NCI-H510A (cell line): ENCODE measurements around the gene OPTN.
A peak's percentile ranks its signal among the peaks of the same experiment; 100 is the strongest.
"Not testable (repeated sequence)": the region's sequence is repeated elsewhere in the genome, so short reads cannot be mapped to it uniquely, and the experiment has no call there.

Source experiments
- DNase-seq: peaks from one replicate; lab custom pipeline; 2025; lab: John Stamatoyannopoulos, UW

OPTN gene

DNA sequence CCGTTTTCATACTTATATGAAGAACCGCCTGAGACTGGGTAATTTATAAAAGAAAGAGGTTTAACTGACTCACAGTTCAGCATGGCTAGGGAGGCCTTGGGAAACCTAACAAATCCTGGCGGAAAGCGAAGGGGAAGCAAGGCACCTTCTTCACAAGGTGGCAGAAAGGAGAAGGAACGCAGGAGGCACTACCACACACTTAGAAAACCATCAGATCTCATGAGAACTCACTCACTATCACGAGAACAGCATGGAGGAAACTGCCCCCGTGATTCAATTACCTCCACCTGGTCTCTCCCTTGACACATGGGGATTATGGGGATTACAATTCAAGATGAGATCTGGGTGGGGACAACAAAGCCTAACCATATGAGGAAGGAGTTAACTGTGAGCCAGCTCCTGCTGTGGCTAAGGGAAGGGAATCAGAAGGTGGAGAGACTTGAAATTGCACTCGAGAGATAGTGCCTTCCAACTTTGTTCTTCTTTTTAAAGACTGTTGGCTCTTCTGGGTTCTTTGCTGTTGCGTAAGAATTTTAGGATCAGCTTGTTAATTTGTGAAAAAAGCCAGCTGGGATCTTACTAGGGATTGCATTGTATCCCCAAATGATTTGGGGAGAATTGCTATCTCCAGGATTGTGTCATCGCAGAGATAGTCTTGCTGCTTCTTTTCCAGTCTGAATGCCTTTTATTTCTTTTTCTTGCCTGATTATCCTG is 21.0 kb downstream of the OPTN start:
- DNase-seq, result no peak

- no peak for DNase-seq
These were observed 21.5 kb downstream of the OPTN start for GRCh38 chr10:13121500-13121854.

DNA sequence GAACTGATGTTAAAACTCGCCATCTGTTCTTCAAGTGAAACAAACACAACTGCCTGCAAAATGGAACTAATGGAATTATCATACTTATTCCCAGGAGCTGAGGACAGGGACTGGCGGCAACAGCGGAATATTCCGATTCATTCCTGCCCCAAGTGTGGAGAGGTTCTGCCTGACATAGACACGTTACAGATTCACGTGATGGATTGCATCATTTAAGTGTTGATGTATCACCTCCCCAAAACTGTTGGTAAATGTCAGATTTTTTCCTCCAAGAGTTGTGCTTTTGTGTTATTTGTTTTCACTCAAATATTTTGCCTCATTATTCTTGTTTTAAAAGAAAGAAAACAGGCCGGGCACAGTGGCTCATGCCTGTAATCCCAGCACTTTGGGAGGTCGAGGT is 36.7 kb downstream of the OPTN start:
- DNase-seq, result no peak

DNA sequence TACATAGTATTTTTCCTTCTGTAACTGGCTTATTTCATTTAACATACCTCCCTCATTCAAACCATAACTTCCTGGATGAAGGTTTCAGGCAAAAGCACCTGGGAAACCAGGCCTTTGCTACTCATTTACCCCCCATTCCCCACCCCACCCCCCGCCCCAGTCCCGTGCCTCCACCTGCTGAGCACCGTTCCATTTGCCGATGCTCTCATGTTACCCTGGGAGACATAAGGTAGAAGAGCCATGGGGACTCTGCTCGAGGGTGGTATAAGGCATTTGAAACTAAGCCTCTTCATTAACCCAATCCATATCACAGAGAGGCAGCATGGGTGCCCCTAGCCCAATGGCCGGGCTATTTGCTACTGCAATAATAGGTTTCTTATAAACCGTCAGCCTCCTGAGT is 39.2 kb downstream of the OPTN start:
- peak; percentile 30 for DNase-seq

GRCh38 chr10:13139676-13140075 is 39.7 kb downstream of the OPTN start:
- DNase-seq, result no peak

DNA sequence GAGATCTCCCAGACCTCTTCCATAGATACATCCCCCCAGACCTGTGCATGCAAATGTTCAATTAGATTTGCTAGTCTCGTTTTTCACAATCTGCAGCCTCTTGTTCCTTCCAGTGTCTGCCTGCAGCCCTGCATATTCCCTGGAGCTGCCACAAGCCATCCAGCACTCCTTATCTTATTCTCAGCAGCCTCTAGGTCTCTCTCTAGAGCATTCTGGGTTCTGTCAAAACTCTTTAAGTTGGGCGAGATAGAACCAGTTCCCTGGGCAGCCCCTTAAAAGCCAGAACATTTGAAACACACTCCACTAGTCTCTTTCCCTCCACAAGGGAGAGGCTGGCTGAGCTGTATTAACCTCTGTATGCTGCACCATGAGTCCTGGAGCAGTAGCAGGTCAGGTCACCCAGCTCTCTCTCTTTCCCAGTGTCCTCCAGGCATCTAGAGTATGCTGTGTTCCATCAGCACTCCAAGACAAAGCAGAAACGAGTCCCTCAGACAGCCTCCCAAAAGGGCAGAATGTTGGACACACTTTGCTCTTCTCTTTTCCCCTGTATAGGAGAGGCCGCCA is 40.7 kb downstream of the OPTN start:
- no peak for DNase-seq

GRCh38 chr10:13143766-13144165 is 43.8 kb downstream of the OPTN start:
- DNase-seq, result no peak

DNA sequence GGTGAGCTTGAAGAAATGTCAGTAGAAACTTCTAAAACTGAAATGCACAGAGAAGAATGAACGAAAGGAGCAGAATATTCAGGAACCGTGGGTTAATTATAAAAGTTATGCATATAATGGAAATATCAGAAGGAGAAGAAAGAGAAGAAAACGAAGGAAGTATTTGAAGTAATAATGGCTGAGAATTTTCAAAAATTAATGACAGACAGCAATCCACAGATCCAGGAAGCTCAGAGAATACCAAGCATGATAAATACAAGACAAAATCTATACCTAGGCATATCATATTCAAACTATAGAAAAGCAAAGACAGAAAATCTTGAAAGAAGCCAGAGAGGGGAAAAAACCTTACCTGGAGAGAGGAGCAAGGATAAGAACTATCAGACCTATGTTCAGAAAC is 44.9 kb downstream of the OPTN start:
- DNase-seq, result no peak

DNA sequence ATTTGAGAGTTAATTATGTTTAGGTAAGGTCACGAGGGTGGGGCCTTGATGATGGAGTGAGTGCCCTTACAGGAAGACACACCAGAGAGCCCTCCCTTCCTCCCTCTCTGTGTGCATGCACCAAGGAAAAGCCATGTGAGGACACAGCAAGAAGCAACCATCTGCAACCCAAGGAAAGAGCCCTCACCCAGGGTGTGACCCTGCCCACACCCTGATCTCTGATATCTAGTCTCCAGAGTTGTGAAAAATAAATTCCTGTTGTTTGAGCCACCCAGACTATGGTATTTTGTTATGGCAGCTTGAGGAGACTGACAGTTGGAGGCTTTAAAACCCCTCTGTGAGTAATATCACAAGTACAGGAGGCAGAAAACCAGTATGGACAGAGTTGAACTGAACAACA is 46.4 kb downstream of the OPTN start:
- DNase-seq, result no peak

- no peak for DNase-seq
These were observed 47.2 kb downstream of the OPTN start for GRCh38 chr10:13147161-13147560.

DNA sequence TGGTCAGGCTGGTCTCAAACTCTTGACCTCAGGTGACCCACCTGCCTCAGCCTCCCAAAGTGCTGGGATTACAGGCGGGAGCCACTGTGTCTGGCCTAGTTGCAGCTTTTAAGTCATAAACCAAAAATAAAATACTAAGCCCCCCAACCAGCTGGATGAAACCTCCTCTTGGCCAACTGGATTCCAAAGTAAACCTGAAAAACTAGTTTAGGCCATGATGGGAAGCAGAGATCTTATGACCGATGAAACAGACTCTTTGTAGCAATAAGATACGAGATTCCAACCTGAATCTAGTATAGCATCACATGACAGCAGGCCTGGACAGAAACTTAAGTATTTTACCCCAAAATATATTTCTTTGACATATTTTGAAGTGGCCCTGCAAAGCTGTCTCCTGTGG is 52.3 kb downstream of the OPTN start:
- no peak for DNase-seq

DNA sequence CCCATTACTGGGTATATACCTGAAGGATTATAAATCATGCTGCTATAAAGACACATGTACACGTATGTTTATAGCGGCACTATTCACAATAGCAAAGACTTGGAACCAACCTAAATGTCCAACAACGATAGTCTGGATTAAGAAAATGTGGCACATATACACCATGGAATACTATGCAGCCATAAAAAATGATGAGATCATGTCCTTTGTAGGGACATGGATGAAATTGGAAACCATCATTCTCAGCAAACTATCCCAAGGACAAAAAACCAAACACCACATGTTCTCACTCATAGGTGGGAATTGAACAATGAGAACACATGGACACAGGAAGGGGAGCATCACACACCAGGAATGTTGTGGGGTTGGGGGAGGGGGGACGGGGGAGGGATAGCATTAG is 55.9 kb downstream of the OPTN start:
- not testable (repeated sequence) for DNase-seq

DNA sequence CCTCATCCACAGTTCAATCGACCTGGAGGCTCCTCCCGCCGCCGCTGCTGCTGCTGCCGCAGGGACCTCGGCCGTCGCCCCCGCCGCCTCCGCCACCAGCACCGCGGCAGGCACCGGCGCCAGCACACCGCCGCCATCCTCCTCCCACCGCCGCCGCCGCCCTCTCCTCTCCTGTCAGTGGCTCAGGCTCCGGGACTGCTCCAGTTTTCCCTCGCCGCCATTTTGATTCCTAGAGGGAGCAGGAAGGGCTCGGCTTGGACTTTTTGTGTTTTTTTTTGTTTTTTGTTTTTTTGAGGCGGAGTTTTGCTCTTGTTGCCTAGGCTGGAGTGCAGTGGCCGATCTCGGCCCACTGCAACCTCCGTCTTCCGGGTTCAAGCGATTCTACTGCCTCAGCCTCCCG is 58.4 kb downstream of the OPTN start:
- no peak for DNase-seq

- peak; percentile 98 for DNase-seq
These were observed 61.2 kb downstream of the OPTN start, which contains the start of gene MCM10 for GRCh38 chr10:13160934-13161856. Gene MCM10, plus strand, starts transcription at chr10:13161558. Its CDS starts 2,645 bp downstream, at chr10:13164203.

DNA sequence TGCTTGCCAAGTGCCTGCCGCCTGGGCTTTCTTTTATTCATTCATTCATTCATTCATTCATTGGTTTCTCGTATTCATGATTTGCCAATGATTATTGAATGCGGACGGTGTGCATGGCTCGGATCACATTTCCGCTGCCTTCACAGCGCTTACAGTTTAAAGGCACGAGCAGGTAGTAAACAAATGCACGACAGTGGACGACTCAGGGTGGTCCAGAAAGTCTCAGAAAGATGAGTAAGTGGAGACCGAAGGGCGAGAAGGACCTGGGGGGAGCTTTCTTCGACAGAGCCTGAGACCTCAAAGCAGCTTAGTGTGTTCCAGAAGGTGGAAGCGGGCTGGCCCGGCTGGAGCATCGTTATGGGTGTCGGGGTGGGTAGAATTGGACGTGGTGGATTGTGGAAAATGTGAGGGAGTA is 61.9 kb downstream of the OPTN start:
- DNase-seq, result peak; percentile 15

GRCh38 chr10:13163859-13164258 is 63.9 kb downstream of the OPTN start:
- no peak for DNase-seq

- DNase-seq, result no peak
These were observed 65.2 kb downstream of the OPTN start for GRCh38 chr10:13165177-13165576.

DNA sequence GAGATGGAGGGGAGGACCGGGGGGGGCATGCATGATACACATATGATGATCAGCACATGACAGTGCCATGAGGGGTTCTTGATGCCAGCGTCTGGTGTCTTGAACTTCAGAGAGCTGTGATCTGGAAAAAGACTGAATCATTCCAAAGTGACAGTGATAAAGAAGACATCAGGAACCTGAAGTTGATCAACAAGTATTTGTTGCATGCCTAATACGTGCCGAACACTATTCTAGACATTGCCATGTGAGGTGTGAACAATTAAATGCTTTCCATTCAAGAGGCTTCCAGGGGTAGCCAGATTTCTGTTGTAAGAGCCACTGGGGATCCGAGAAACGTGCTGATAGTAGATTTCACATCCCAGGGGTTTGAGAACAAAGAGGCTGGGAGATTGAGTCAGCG is 67.6 kb downstream of the OPTN start:
- DNase-seq, result no peak

DNA sequence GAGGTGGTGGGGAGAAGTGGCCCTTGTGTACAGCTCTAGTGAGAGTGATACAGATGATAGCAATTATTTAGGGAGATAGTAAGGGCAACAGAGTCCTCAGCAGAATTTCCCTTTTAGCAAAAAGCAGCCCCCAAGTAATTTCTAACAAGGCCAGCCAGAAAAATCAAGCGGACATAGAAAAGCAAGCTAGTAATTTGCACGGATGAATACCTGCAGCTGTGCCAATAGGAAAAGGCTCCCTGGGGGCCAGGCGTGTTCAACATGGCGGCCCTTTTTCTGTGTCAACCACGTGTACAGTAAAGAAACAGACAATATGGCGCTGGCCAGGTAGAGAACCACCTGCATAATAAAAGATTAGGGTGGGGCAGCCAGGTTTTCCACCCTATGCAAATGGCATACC is 68.8 kb downstream of the OPTN start:
- no peak for DNase-seq

GRCh38 chr10:13173616-13174015 is 73.7 kb downstream of the OPTN start:
- DNase-seq, result no peak

DNA sequence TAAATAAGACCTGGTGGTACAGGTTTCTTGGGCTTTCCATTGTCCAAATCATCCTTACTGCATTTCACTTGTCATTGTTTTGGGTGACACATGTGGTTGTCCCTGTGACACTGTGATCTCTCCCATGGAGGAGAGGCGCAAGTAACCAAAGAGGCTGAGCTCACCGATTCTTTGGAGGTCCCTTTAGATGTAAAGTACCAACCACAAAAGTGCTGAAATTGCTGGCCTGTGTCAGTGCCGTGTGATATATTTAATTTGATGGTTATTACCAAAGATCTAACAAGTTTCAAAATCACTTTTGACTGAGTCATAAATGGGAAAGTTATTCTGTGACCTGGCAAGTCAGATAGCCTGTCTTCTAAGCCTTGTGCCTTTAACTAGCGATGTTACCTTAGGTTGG is 80.8 kb downstream of the OPTN start:
- DNase-seq, result no peak

DNA sequence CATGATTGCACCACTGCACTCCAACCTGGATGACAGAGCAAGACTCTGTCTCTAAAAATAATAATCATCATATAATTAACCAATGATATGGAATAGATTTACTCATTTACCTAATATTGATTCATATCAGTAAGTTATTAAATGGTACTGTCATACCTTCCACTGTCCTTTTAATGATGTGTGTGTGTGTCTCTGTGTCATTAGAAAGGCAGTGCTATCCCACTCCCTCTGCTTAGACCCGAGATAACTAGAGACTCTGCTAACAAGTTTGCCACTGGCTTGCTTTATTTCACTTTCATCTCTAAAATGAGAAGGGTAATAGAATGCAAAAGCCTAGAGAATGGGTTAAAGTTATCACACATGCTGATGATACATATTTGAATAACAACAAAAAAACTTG is 82.5 kb downstream of the OPTN start:
- DNase-seq, result no peak

- no peak for DNase-seq
These were observed 83.7 kb downstream of the OPTN start for GRCh38 chr10:13183625-13184024.
